Heart left ventricle (tissue), 16 donors: ENCODE measurements around the gene ZBTB14. TPM values are rescaled to one million over a fixed set of nuclear protein-coding genes. Genes with fewer than 3 reads are reported as not detected.

Experiments
- ATAC-seq, 4 donors: fragments of 200-7000 bp; cut with Tn5 transposase; one replicate each; pipeline ENCODE4 v1.9.1; 2020 to 2022; ENCODE audit warnings: moderate library complexity in 4 of 4, mild to moderate bottlenecking in 3 of 4, moderate number of reproducible peaks in 1 of 4
- DNase-seq, 5 donors: peaks; one replicate each; pipeline ENCODE4 v3.0.0-alpha.2; 2020
- H3K27ac ChIP-seq, 12 donors: fragments of 200-600 bp; sonication (generic) in 4 of 12; one replicate each; pipeline versions ENCODE4 v1.5.0 to v1.8.0; 2016 to 2022; ENCODE audit warnings: mild to moderate bottlenecking in 2 of 12
- H3K27me3 ChIP-seq, 9 donors: fragments of 200-600 bp; sonication (generic) in 2 of 9; one replicate each; pipeline versions ENCODE4 v1.5.1 to v1.8.0; 2016 to 2022; ENCODE audit warnings: mild to moderate bottlenecking in 3 of 9
- H3K36me3 ChIP-seq, 9 donors: fragments of 200-600 bp; sonication (generic) in 2 of 9; one replicate each; pipeline versions ENCODE4 v1.5.0 to v1.8.0; 2018 to 2022; ENCODE audit warnings: mild to moderate bottlenecking in 2 of 9
- H3K4me1 ChIP-seq, 12 donors: fragments of 200-600 bp; sonication (generic) in 4 of 12; one replicate each; pipeline versions ENCODE4 v1.5.0 to v1.8.0; 2016 to 2022; ENCODE audit warnings: mild to moderate bottlenecking in 3 of 12
- H3K4me3 ChIP-seq, 12 donors: fragments of 200-600 bp; sonication (generic) in 4 of 12; one replicate each; pipeline versions ENCODE4 v1.5.0 to v1.8.0; 2017 to 2022; ENCODE audit warnings: mild to moderate bottlenecking in 9 of 12, moderate library complexity in 4 of 12
- H3K9me3 ChIP-seq, 12 donors: fragments of 200-600 bp; sonication (generic) in 4 of 12; one replicate each; pipeline versions ENCODE4 v1.5.0 to v1.8.0; 2016 to 2022; ENCODE audit warnings: mild to moderate bottlenecking in 1 of 12
- CTCF ChIP-seq, 12 donors: fragments of 200-600 bp; sonication (generic) in 4 of 12; IDR thresholded peaks; one replicate each; pipeline versions ENCODE4 v1.5.0 to v1.8.0; 2018 to 2022; ENCODE audit warnings: antibody characterized with exemption in 12 of 12, mild to moderate bottlenecking in 5 of 12
- POLR2A ChIP-seq, 2 donors: fragments of 450-650 bp; IDR thresholded peaks; one replicate each; pipeline ENCODE4 v1.6.1; 2017; ENCODE audit warnings: antibody characterized with exemption in 2 of 2, mild to moderate bottlenecking in 2 of 2, moderate library complexity in 2 of 2
- WGBS, 4 donors: extraction: QIAGEN DNeasy Blood & Tissue Kit in 2 of 4; methylation state at CpG; one replicate each; pipeline versions ENCODE4 v1.1.5 to v1.1.7; 2013 to 2018; 5-methylcytosine and 5-hydroxymethylcytosine counted together
- intact Hi-C, 10 donors: fragments of 100-400 bp; cut with DNase I; formaldehyde crosslinking; loops; one replicate each; pipeline versions ENCODE4 v1.11.1 to v1.14.2; 2022
- polyA plus RNA-seq, 2 donors: library from polyadenylated mRNA; stranded (reverse); fragments of 200-250 nt; gene quantifications; one replicate each; pipeline ENCODE4 v1.2.3, GENCODE V29; 2013
- total RNA-seq, 9 donors: library from RNA; depleted of rRNA in 2 of 9; stranded (reverse); fragments of >200 nt in 2 of 9; fragmentation: NEBNext Ultra II Directional in 3 of 9; extraction: Animal tissue kit (Norgen Biotek cat#: 25700) in 3 of 9; gene quantifications; one replicate each; pipeline versions ENCODE4 v1.1.0 to v1.2.4, GENCODE V29; 2016 to 2023
- donor health status: ischemic (EF 13 %, LVEDD 7.1; RV severe dilation, severe dysfunction).
- donor health status: healthy with polysubstance abuse.
- donor health status: DM: no; HTN: yes; CAD: no.
- donor health status: DM: no; HTN: no; CAD: no.
- donor health status: ischemic (EF 25% LVEDD 6.9; RV normal size, moderate dysfunction).
- donor health status: ischemic (EF 25% LVEDD 5.7; RV mildly dilated, moderate dysfunction).
- donor health status: healthy.
- donor health status: DM: yes; HTN: yes; CAD: no.
- donor health status: ischemic (EF 35%, LVEDD 5.7; RV mildly dilated, moderate dysfunction).
- donor health status: nonischemic (EF 11% LVEDD 7.7; RV severe dilation, severe dysfunction).
- donor health status: DM: yes; HTN: yes; CAD: no.
- donor health status: PGD.
- donor health status: ischemic (EF 29% LVEDD 5.4; RV normal size, mild dysfunction).
- donor health status: nonischemic (EF 23%, LVEDD 6.1; RV moderate dilation, normal function).

Gene ZBTB14
- total and polyA plus RNA-seq, 11 donors: 2.3 to 9.5 (median 6.7) TPM

DNA sequence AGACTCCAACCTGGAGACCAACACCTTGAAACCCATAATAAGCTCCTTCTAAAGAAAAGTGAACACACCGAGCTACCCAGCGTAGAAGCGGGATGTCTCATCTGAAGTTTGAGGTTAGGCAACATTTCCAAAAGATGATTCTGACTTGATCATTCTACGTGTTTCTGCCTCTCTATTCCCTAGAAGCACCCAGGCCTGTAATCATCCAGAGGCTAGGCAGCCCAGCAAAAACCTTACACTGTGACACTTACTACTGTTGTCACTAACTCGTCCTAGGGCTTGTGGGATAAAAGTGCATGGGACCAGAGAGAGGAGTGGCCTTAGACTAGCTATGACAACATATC is 1.4 kb downstream of the ZBTB14 start:
- intact Hi-C loops: loop anchor here in 3 of 10 donors (1.0 to 10.0 kb wide), 4 partner anchors 53 to 1431 kb away; partner anchors contain the start of gene ARHGAP28 (in 1 of the 3)
- WGBS, 4 donors: 63 to 67% (median 65%) methylated on average over 5 of the region's 5 CpGs
- Histone ChIP-seq H3K4me1 (peaks cover 0 to 19% (median 12%) of the 10 kb centered on the region in 12 donors), H3K27ac (peak overlapping the region; percentile 90 to 99 (median 97)), H3K4me3 (peak overlapping the region; percentile 67 to 97 (median 84)), H3K9me3 (no peaks in the 10 kb centered on the region), H3K27me3 (no peaks in the 10 kb centered on the region), H3K36me3 (peaks cover 0 to 34% (median 31%) of the 10 kb centered on the region in 9 donors)
- DNase-seq (no peak), ATAC-seq (no peak)
- TF ChIP-seq CTCF (IDR thresholded peaks at IDR 0.05) (no peak), POLR2A (IDR thresholded peaks at IDR 0.05) (no peak)

DNA sequence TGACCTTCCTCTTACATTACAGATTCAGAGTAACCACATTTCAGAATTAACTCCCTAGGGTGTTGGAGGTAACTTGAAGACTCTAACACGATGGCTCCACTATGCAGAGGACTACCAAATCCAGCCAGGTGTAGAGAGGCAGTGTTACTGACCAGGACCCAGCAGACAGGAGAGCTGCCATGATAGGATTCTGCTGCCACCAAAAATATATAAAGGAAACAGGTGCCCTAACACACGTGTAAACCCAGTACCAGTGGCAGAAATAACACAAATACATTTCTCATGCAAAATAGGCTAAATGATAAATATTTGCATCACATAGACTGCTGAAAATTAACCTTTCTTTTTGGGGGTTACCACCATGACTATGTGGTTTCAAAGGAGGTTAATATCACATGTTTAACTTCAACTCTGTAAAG is 7.0 kb downstream of the ZBTB14 start:
- H3K27me3 ChIP-seq: no peaks in the 10 kb centered on the region
- 52 to 60% (median 56%) methylated on average over 2 of the region's 2 CpGs for WGBS, 4 donors
- no peak overlapping the region for H3K4me3 ChIP-seq
- H3K9me3 ChIP-seq: no peaks in the 10 kb centered on the region
- ATAC-seq (no peak), DNase-seq (no peak)
- no peak overlapping the region for H3K27ac ChIP-seq
- TF ChIP-seq CTCF (IDR thresholded peaks at IDR 0.05): no peak
- TF ChIP-seq POLR2A (IDR thresholded peaks at IDR 0.05): no peak
- peaks cover 0 to 10% (median 3%) of the 10 kb centered on the region in 12 donors for H3K4me1 ChIP-seq
- peaks cover 0 to 38% (median 31%) of the 10 kb centered on the region in 9 donors for H3K36me3 ChIP-seq
- intact Hi-C loops: no loop called here

- Histone ChIP-seq H3K27me3 (no peaks in the 10 kb centered on the region), H3K4me3 (no peak overlapping the region), H3K27ac (no peak overlapping the region), H3K36me3 (peaks cover 0 to 38% (median 31%) of the 10 kb centered on the region in 9 donors), H3K4me1 (peaks cover 0 to 10% (median 0%) of the 10 kb centered on the region in 12 donors), H3K9me3 (no peaks in the 10 kb centered on the region)
- no peak for ATAC-seq
- no peak for DNase-seq
- WGBS, 4 donors: 49 to 89% (median 73%) methylated on average over 2 of the region's 2 CpGs
- no peak for TF ChIP-seq POLR2A (IDR thresholded peaks at IDR 0.05)
- no peak for TF ChIP-seq CTCF (IDR thresholded peaks at IDR 0.05)
- intact Hi-C loops: no loop called here
Measured at GRCh38 chr18:5287854-5288253, 7.7 kb downstream of the ZBTB14 start.

DNA sequence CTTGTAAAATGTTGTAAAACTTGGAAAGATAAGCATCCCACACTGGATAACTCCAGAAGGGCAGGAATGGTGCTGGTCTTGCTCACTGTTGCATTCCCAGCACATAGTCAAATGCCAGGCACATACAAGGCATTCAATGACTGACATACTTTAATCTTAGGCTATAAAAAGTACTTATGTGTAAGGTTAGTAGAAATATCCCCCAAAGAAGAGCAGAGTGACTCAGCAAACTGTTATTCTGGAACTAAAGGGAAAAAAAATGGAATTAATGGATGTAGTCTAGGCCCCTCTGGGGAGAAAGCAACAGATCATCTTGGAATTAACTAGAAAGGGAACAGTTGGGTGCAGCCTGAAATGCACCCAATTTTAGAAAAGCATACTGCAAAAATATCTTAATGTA is 9.0 kb downstream of the ZBTB14 start:
- H3K4me3 ChIP-seq: no peak overlapping the region
- no peak overlapping the region for H3K27ac ChIP-seq
- ATAC-seq (no peak), DNase-seq (no peak)
- H3K27me3 ChIP-seq: no peaks in the 10 kb centered on the region
- intact Hi-C loops: no loop called here
- peaks cover 0 to 28% (median 19%) of the 10 kb centered on the region in 9 donors for H3K36me3 ChIP-seq
- H3K9me3 ChIP-seq: no peaks in the 10 kb centered on the region
- H3K4me1 ChIP-seq: peaks cover 0 to 10% (median 0%) of the 10 kb centered on the region in 12 donors
- TF ChIP-seq POLR2A (IDR thresholded peaks at IDR 0.05) (no peak), CTCF (IDR thresholded peaks at IDR 0.05) (no peak)
